Parathyroid adenoma (tissue), 2 donors: ENCODE measurements around the gene RBM5.

Experiments used
- H2AFZ ChIP-seq: fragments of 300-600 bp; sonication (generic); one replicate; pipeline ENCODE4 v1.7.0; 2017; ENCODE audit warnings: antibody characterized with exemption, mild to moderate bottlenecking
- H3K27ac ChIP-seq: fragments of 300-600 bp; sonication (generic); one replicate; pipeline ENCODE4 v1.7.0; 2017
- H3K27me3 ChIP-seq: fragments of 300-600 bp; sonication (generic); one replicate; pipeline ENCODE4 v1.7.0; 2017; ENCODE audit warnings: low read length; ENCODE audit not compliant: control insufficient read depth, insufficient read depth
- H3K36me3 ChIP-seq: fragments of 300-600 bp; sonication (generic); one replicate; pipeline ENCODE4 v1.7.0; 2017; ENCODE audit warnings: low read length; ENCODE audit not compliant: control insufficient read depth, insufficient read depth
- H3K4me1 ChIP-seq: fragments of 300-600 bp; sonication (generic); one replicate; pipeline ENCODE4 v1.7.0; 2017; ENCODE audit warnings: control low read depth
- H3K4me2 ChIP-seq: fragments of 300-600 bp; sonication (generic); one replicate; pipeline ENCODE4 v1.7.0; 2017; ENCODE audit warnings: low read length
- H3K4me3 ChIP-seq: fragments of 300-600 bp; sonication (generic); one replicate; pipeline ENCODE4 v1.7.0; 2017; ENCODE audit warnings: low read depth, low read length
- H3K79me2 ChIP-seq: fragments of 300-600 bp; sonication (generic); one replicate; pipeline ENCODE4 v1.7.0; 2017; ENCODE audit warnings: control low read depth
- H3K9ac ChIP-seq: fragments of 300-600 bp; sonication (generic); one replicate; pipeline ENCODE4 v1.7.0; 2017; ENCODE audit warnings: mild to moderate bottlenecking
- H3K9me3 ChIP-seq: fragments of 300-600 bp; sonication (generic); one replicate; pipeline ENCODE4 v1.7.0; 2017; ENCODE audit warnings: low read length; ENCODE audit not compliant: control insufficient read depth
- CTCF ChIP-seq: fragments of 300-600 bp; sonication (generic); IDR thresholded peaks from one replicate; pipeline ENCODE4 v1.7.0; 2017; ENCODE audit warnings: antibody characterized with exemption, mild to moderate bottlenecking
- donor health status: primary hyperparathyroidism.

RBM5 gene

GRCh38 chr3:50090984-50091383 is 2.3 kb downstream of the RBM5 start:
- Histone ChIP-seq H3K4me2 (no peak overlapping the region), H3K27ac (no peak overlapping the region), H3K9me3 (no peaks in the 10 kb centered on the region), H3K9ac (no peak overlapping the region), H2AFZ (no peak overlapping the region), H3K27me3 (no peaks in the 10 kb centered on the region), H3K4me1 (peaks cover 15% of the 10 kb centered on the region), H3K79me2 (peaks cover 52% of the 10 kb centered on the region), H3K4me3 (no peak overlapping the region), H3K36me3 (no peaks in the 10 kb centered on the region)
- TF ChIP-seq CTCF = no peak

- Histone ChIP-seq H3K36me3 (no peaks in the 10 kb centered on the region), H2AFZ (no peak overlapping the region), H3K4me1 (peaks cover 8% of the 10 kb centered on the region), H3K4me3 (no peak overlapping the region), H3K27ac (no peak overlapping the region), H3K4me2 (no peak overlapping the region), H3K9ac (no peak overlapping the region), H3K79me2 (peaks cover 45% of the 10 kb centered on the region), H3K9me3 (no peaks in the 10 kb centered on the region), H3K27me3 (no peaks in the 10 kb centered on the region)
- TF ChIP-seq CTCF = no peak
Measured at GRCh38 chr3:50095352-50095998, 6.8 kb downstream of the RBM5 start.

- Histone ChIP-seq H3K9ac (no peak overlapping the region), H3K36me3 (no peaks in the 10 kb centered on the region)
- TF ChIP-seq CTCF = no peak
Measured at GRCh38 chr3:50100386-50100785, 11.7 kb downstream of the RBM5 start.

GRCh38 chr3:50100956-50101845 is 12.5 kb downstream of the RBM5 start:
- Histone ChIP-seq H3K27ac (no peak overlapping the region), H3K4me1 (no peaks in the 10 kb centered on the region)

More at GRCh38 chr3:50100386-50100785, 11.7 kb downstream of the RBM5 start:
- Histone ChIP-seq H3K4me2 (no peak overlapping the region), H3K27ac (no peak overlapping the region), H3K4me1 (no peaks in the 10 kb centered on the region), H3K4me3 (no peak overlapping the region), H3K27me3 (no peaks in the 10 kb centered on the region), H3K79me2 (peaks cover 14% of the 10 kb centered on the region), H2AFZ (no peak overlapping the region), H3K9me3 (no peaks in the 10 kb centered on the region)

More at GRCh38 chr3:50100956-50101845, 12.5 kb downstream of the RBM5 start:
- H3K79me2 ChIP-seq = peaks cover 6% of the 10 kb centered on the region
- H3K4me3 ChIP-seq = no peak overlapping the region
- H2AFZ ChIP-seq = no peak overlapping the region
- H3K9ac ChIP-seq = no peak overlapping the region
- no peak for TF ChIP-seq CTCF
- no peaks in the 10 kb centered on the region for H3K9me3 ChIP-seq
- H3K36me3 ChIP-seq = no peaks in the 10 kb centered on the region
- H3K4me2 ChIP-seq = no peak overlapping the region
- H3K27me3 ChIP-seq = no peaks in the 10 kb centered on the region
